Astrocyte (in vitro differentiated cells and primary cell): ENCODE results near the gene KRTAP17-1. TPM values are rescaled to one million over a fixed set of nuclear protein-coding genes. Genes with fewer than 3 reads are reported as not detected.
"Not testable (repeated sequence)": the region's sequence is repeated elsewhere in the genome, so short reads cannot be mapped to it uniquely, and the experiment has no call there.

Source experiments
- DNase-seq: peaks from one replicate; pipeline ENCODE4 v3.0.0-alpha.2; 2010; ENCODE audit warnings: low read depth
- FAIRE-seq: peaks from 2 replicates; lab custom pipeline; 2011; peaks lifted over from hg19 to GRCh38; lab: Jason Lieb, UNC
- H2AFZ ChIP-seq: 2 replicates; pipeline ENCODE4 v1.6.0; 2012; ENCODE audit warnings: low read depth, low read length, inconsistent platforms
- H3K27ac ChIP-seq: 2 replicates; pipeline ENCODE4 v1.5.1; 2011; ENCODE audit warnings: low read depth, low read length, inconsistent platforms
- H3K27me3 ChIP-seq: 2 replicates; pipeline ENCODE4 v1.6.0; 2011; ENCODE audit warnings: low read length, inconsistent platforms; ENCODE audit not compliant: insufficient read depth
- H3K36me3 ChIP-seq: 2 replicates; pipeline ENCODE4 v1.5.1; 2011; ENCODE audit warnings: low read length, inconsistent platforms; ENCODE audit not compliant: insufficient read depth
- H3K4me1 ChIP-seq: 2 replicates; pipeline ENCODE4 v1.5.1; 2011; ENCODE audit warnings: low read length, inconsistent platforms; ENCODE audit not compliant: insufficient read depth
- H3K4me2 ChIP-seq: 2 replicates; pipeline ENCODE4 v1.6.0; 2012; ENCODE audit warnings: low read length, inconsistent platforms
- H3K4me3 ChIP-seq: 2 replicates; pipeline ENCODE4 v1.5.1; 2011; ENCODE audit warnings: low read depth, mild to moderate bottlenecking, low read length, inconsistent platforms; ENCODE audit not compliant: insufficient read depth
- H3K79me2 ChIP-seq: 2 replicates; pipeline ENCODE4 v1.6.0; 2012; ENCODE audit warnings: mild to moderate bottlenecking, low read length, inconsistent platforms; ENCODE audit not compliant: insufficient read depth
- H3K9ac ChIP-seq: 2 replicates; pipeline ENCODE4 v1.6.0; 2012; ENCODE audit warnings: mild to moderate bottlenecking, low read length, inconsistent platforms
- H3K9me3 ChIP-seq: 2 replicates; pipeline ENCODE4 v1.5.1; 2012; ENCODE audit warnings: low read depth, mild to moderate bottlenecking, low read length, inconsistent platforms; ENCODE audit not compliant: insufficient read depth
- H4K20me1 ChIP-seq: 2 replicates; pipeline ENCODE4 v1.6.0; 2012; ENCODE audit warnings: low read length, inconsistent platforms; ENCODE audit not compliant: insufficient read depth
- H3K27ac Mint-ChIP-seq: one replicate; pipeline ENCODE4 v1.8.0; 2021; ENCODE audit warnings: mild to moderate bottlenecking, mixed read lengths; ENCODE audit not compliant: unreplicated experiment
- H3K27me3 Mint-ChIP-seq: one replicate; pipeline ENCODE4 v1.8.0; 2021; ENCODE audit warnings: low read depth, mixed read lengths; ENCODE audit not compliant: unreplicated experiment
- H3K36me3 Mint-ChIP-seq: one replicate; pipeline ENCODE4 v1.8.0; 2021; ENCODE audit warnings: low read depth, mixed read lengths; ENCODE audit not compliant: unreplicated experiment
- H3K4me1 Mint-ChIP-seq: one replicate; pipeline ENCODE4 v1.8.0; 2021; ENCODE audit warnings: low read depth, mixed read lengths; ENCODE audit not compliant: unreplicated experiment
- H3K4me3 Mint-ChIP-seq: one replicate; pipeline ENCODE4 v1.8.0; 2021; ENCODE audit warnings: mild to moderate bottlenecking, moderate library complexity, mixed read lengths; ENCODE audit not compliant: unreplicated experiment
- H3K9me3 Mint-ChIP-seq: one replicate; pipeline ENCODE4 v1.8.0; 2021; ENCODE audit warnings: mild to moderate bottlenecking, mixed read lengths; ENCODE audit not compliant: unreplicated experiment
- CTCF ChIP-seq: IDR thresholded peaks from 2 replicates; pipeline ENCODE4 v1.5.1; 2011; ENCODE audit warnings: low read depth, mild to moderate bottlenecking, inconsistent platforms, low read length, moderate library complexity; ENCODE audit not compliant: insufficient read depth
- EZH2 ChIP-seq: IDR thresholded peaks from 2 replicates; pipeline ENCODE4 v1.6.1; 2012; ENCODE audit warnings: mild to moderate bottlenecking, low read length, inconsistent platforms; ENCODE audit not compliant: insufficient read depth
- total RNA-seq: library from RNA; stranded (reverse); gene quantifications from 2 replicates; pipeline ENCODE4 v1.2.1, GENCODE V29; 2021

KRTAP17-1 gene
- total RNA-seq, 1 donor from 2014 or later, result not detected

- H3K27me3 ChIP-seq, result peaks cover 4% of the 10 kb centered on the region
- no peak overlapping the region for H2AFZ ChIP-seq
- FAIRE-seq, result no peak
- no peaks in the 10 kb centered on the region for H3K79me2 ChIP-seq
- no peaks in the 10 kb centered on the region for H3K36me3 ChIP-seq
- peaks cover 6% of the 10 kb centered on the region for H3K9me3 Mint-ChIP-seq
- H4K20me1 ChIP-seq, result no peaks in the 10 kb centered on the region
- peaks cover 24% of the 10 kb centered on the region for H3K27me3 Mint-ChIP-seq
- no peaks in the 10 kb centered on the region for H3K4me1 Mint-ChIP-seq
- no peak overlapping the region for H3K27ac Mint-ChIP-seq
- H3K36me3 Mint-ChIP-seq, result no peaks in the 10 kb centered on the region
- no peak overlapping the region for H3K4me3 Mint-ChIP-seq
- no peak for DNase-seq
- H3K4me1 ChIP-seq, result no peaks in the 10 kb centered on the region
- no peak overlapping the region for H3K27ac ChIP-seq
- no peak overlapping the region for H3K9ac ChIP-seq
- no peaks in the 10 kb centered on the region for H3K9me3 ChIP-seq
- no peak overlapping the region for H3K4me2 ChIP-seq
- no peak overlapping the region for H3K4me3 ChIP-seq
- TF ChIP-seq CTCF (no peak), EZH2 (no peak)
Observed at GRCh38 chr17:41352597-41353366, 37.3 kb upstream of the KRTAP17-1 start.

- Histone ChIP-seq H3K27ac (no peak overlapping the region), H3K4me3 (no peak overlapping the region), H3K4me1 (no peaks in the 10 kb centered on the region), H2AFZ (no peak overlapping the region), H3K36me3 (no peaks in the 10 kb centered on the region), H3K27me3 (peaks cover 4% of the 10 kb centered on the region), H3K4me2 (no peak overlapping the region), H4K20me1 (no peaks in the 10 kb centered on the region), H3K9ac (no peak overlapping the region), H3K79me2 (no peaks in the 10 kb centered on the region), H3K9me3 (no peaks in the 10 kb centered on the region)
- no peak overlapping the region for H3K4me3 Mint-ChIP-seq
- H3K4me1 Mint-ChIP-seq, result no peaks in the 10 kb centered on the region
- FAIRE-seq (no peak), DNase-seq (no peak)
- no peaks in the 10 kb centered on the region for H3K36me3 Mint-ChIP-seq
- no peak overlapping the region for H3K27ac Mint-ChIP-seq
- TF ChIP-seq EZH2 (no peak), CTCF (no peak)
- H3K27me3 Mint-ChIP-seq, result peaks cover 24% of the 10 kb centered on the region
- peaks cover 6% of the 10 kb centered on the region for H3K9me3 Mint-ChIP-seq
Observed at GRCh38 chr17:41351177-41351576, 35.7 kb upstream of the KRTAP17-1 start.

GRCh38 chr17:41350381-41350878, 34.9 kb upstream of the KRTAP17-1 start, which contains the start of gene KRT33A:
Gene KRT33A, minus strand, starts transcription at chr17:41350828. Its CDS starts 61 bp downstream, at chr17:41350767.
- H3K9me3 Mint-ChIP-seq, H3K9me3 ChIP-seq: not testable (repeated sequence)

More at GRCh38 chr17:41350381-41350878, 34.9 kb upstream of the KRTAP17-1 start, which contains the start of gene KRT33A:
- not testable (repeated sequence) for DNase-seq, H3K27me3 ChIP-seq, H3K4me2 ChIP-seq, H3K27ac Mint-ChIP-seq, H3K9ac ChIP-seq, H4K20me1 ChIP-seq, FAIRE-seq, H3K4me1 ChIP-seq, H3K27ac ChIP-seq, H3K36me3 ChIP-seq, H3K36me3 Mint-ChIP-seq, H3K4me1 Mint-ChIP-seq, H3K79me2 ChIP-seq, H3K4me3 Mint-ChIP-seq, H2AFZ ChIP-seq, H3K4me3 ChIP-seq
- H3K27me3 Mint-ChIP-seq, result peaks cover 24% of the 10 kb centered on the region
